ENCODE results near the gene E4F1. TPM values are rescaled to one million over a fixed set of nuclear protein-coding genes. Genes with fewer than 3 reads are reported as not detected.

The E4F1 gene
- total and polyA plus RNA-seq, 2 experiments from 2014 or later, result 13.5 to 32.7 TPM

DNA sequence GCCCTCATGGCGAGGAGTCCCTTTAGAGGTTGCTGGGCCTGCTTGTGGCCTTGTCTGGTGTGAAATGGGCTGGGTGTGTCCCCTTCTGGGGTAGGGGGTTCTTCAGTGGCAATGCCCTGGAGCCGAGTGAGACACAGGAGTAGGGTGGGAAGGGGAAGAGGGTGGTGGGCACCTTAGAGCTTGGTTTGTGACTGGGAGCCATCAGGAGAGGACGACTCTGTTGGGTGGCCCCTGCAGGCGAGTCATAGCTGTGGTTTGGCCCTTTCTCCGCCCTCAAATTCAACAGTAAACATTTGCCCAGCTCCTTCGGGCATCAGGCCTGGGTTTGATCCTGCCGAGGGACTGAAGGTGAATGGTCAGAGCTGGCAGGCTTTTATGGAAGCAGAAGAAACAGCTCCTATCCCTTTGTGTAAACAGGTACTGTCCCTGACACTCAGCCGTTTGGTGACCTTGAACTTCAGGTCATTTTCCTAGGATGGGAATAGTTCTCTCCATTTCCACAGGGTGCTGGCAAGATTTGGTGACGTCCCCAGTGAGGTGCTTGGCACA lies 2.9 kb downstream of the E4F1 start:
- no peak for DNase-seq
- H4K20me1 ChIP-seq (ENCODE audit: insufficient read depth), result no peaks in the 10 kb centered on the region
- peaks cover 19% of the 10 kb centered on the region for H3K4me1 ChIP-seq (ENCODE audit: insufficient read depth)
- H3K27me3 ChIP-seq (replicated peaks; ENCODE audit: insufficient read depth), result no peaks in the 10 kb centered on the region
- no peak overlapping the region for H3K4me3 ChIP-seq
- H3K36me3 ChIP-seq (ENCODE audit: low read depth), result no peaks in the 10 kb centered on the region; the same call in 1 of the 2 replicates
- TF ChIP-seq EZH2 (IDR thresholded peaks at IDR 0.05; ENCODE audit: insufficient read depth, poor library complexity, severe bottlenecking) (no peak), EZH2phosphoT487 (IDR thresholded peaks at IDR 0.05; ENCODE audit: insufficient read depth, low read depth) (no peak)
- no peak overlapping the region for H3K9ac ChIP-seq
- peaks cover 56% of the 10 kb centered on the region for H3K79me2 ChIP-seq (ENCODE audit: insufficient read depth)
- no peak overlapping the region for H3K4me2 ChIP-seq (ENCODE audit: unreplicated experiment)
- H3F3A ChIP-seq (ENCODE audit: insufficient read depth), result no peaks in the 10 kb centered on the region
- no peak overlapping the region for H2AFZ ChIP-seq
- in situ Hi-C loops (cut with MboI), result no loop called here
- 77 to 78% methylated on average over 9 of the region's 9 CpGs for WGBS, 2 experiments (ENCODE audit: low coverage in 1 of 2, low lambda C conversion rate in 2 of 2, missing lambda C conversion rate in 2 of 2)
- H3K27ac ChIP-seq, result no peak overlapping the region
- H3K9me3 ChIP-seq (ENCODE audit: low read depth), result no peaks in the 10 kb centered on the region
- no peaks in the 10 kb centered on the region for H3K9me2 ChIP-seq (ENCODE audit: insufficient read depth)

DNA sequence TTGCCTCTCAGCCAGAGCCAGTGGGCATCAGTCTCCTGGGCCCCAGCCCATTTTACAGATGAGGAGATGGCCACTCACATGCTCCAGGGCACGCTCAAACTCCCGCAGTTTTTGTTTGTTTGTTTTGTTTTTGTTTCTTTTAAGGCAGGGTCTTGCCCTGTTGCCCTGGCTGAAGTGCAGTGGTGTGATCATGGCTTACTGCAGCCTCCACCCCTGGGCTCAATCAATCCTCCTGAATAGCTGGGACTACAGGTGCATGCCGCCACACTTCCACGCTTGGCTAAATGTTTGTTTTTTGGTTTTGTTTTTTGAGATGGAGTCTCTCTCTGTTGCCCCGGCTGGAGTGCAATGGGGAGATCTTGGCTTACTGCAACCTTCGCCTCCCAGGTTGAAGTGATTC lies 3.5 kb downstream of the E4F1 start:
- WGBS, 2 experiments (ENCODE audit: low coverage in 1 of 2, low lambda C conversion rate in 2 of 2, missing lambda C conversion rate in 2 of 2), result 94 to 98% methylated on average over 6 of the region's 6 CpGs
- Histone ChIP-seq H3K9me2 (ENCODE audit: insufficient read depth) (no peaks in the 10 kb centered on the region), H4K20me1 (ENCODE audit: insufficient read depth) (no peaks in the 10 kb centered on the region), H3K79me2 (ENCODE audit: insufficient read depth) (peaks cover 56% of the 10 kb centered on the region), H3K27ac (no peak overlapping the region), H3K4me1 (ENCODE audit: insufficient read depth) (peaks cover 19% of the 10 kb centered on the region), H3K36me3 (ENCODE audit: low read depth) (no peaks in the 10 kb centered on the region; the same call in 1 of the 2 replicates), H3F3A (ENCODE audit: insufficient read depth) (no peaks in the 10 kb centered on the region), H2AFZ (no peak overlapping the region), H3K4me3 (no peak overlapping the region), H3K9ac (no peak overlapping the region), H3K9me3 (ENCODE audit: low read depth) (no peaks in the 10 kb centered on the region), H3K4me2 (ENCODE audit: unreplicated experiment) (no peak overlapping the region), H3K27me3 (replicated peaks; ENCODE audit: insufficient read depth) (no peaks in the 10 kb centered on the region)
- TF ChIP-seq EZH2phosphoT487 (IDR thresholded peaks at IDR 0.05; ENCODE audit: insufficient read depth, low read depth), result no peak
- no peak for TF ChIP-seq EZH2 (IDR thresholded peaks at IDR 0.05; ENCODE audit: insufficient read depth, poor library complexity, severe bottlenecking)
- in situ Hi-C loops (cut with MboI), result no loop called here
- no peak for DNase-seq

DNA sequence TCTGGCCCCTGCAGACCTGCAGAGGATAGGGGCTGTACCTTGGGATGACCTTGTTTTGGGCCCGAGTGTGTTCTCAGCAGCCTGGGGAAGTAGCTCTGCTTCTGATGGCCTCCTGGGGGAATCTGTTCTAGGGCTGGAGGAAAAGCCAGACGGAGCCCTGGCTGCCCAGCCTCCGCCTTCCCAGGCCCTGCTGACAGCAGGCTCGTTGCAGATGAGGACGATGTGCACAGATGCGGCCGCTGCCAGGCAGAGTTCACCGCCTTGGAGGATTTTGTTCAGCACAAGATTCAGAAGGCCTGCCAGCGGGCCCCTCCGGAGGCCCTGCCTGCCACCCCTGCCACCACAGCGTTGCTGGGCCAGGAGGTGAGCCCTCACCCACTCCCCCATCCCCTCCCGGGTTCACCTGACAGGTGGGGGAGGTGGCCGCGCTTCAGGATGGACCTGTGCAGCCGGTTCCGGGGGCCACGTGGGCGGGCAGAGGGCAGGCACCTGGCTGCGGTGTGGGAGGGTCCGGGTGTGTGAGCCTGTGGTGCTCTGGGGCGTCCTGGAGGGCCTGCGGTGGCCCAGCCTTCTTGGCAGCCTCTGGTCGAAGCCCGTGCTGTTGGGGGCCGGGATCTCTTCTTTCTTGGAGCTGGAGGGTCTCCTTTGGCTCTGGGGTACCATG lies 4.9 kb downstream of the E4F1 start:
- Histone ChIP-seq H3K9me2 (ENCODE audit: insufficient read depth) (no peaks in the 10 kb centered on the region), H3F3A (ENCODE audit: insufficient read depth) (no peaks in the 10 kb centered on the region), H3K9me3 (ENCODE audit: low read depth) (no peaks in the 10 kb centered on the region), H3K4me2 (ENCODE audit: unreplicated experiment) (no peak overlapping the region), H3K4me1 (ENCODE audit: insufficient read depth) (peaks cover 19% of the 10 kb centered on the region), H3K36me3 (ENCODE audit: low read depth) (no peaks in the 10 kb centered on the region; the same call in 1 of the 2 replicates), H3K27me3 (replicated peaks; ENCODE audit: insufficient read depth) (no peaks in the 10 kb centered on the region), H3K79me2 (ENCODE audit: insufficient read depth) (peaks cover 56% of the 10 kb centered on the region), H3K27ac (no peak overlapping the region), H3K9ac (no peak overlapping the region), H3K4me3 (no peak overlapping the region), H2AFZ (no peak overlapping the region), H4K20me1 (ENCODE audit: insufficient read depth) (no peaks in the 10 kb centered on the region)
- DNase-seq, result no peak
- in situ Hi-C loops (cut with MboI), result no loop called here
- 91 to 95% methylated on average over 21 to 25 of the region's 25 CpGs for WGBS, 2 experiments (ENCODE audit: low coverage in 1 of 2, low lambda C conversion rate in 2 of 2, missing lambda C conversion rate in 2 of 2)
- no peak for TF ChIP-seq EZH2phosphoT487 (IDR thresholded peaks at IDR 0.05; ENCODE audit: insufficient read depth, low read depth)
- no peak for TF ChIP-seq EZH2 (IDR thresholded peaks at IDR 0.05; ENCODE audit: insufficient read depth, poor library complexity, severe bottlenecking)

DNA sequence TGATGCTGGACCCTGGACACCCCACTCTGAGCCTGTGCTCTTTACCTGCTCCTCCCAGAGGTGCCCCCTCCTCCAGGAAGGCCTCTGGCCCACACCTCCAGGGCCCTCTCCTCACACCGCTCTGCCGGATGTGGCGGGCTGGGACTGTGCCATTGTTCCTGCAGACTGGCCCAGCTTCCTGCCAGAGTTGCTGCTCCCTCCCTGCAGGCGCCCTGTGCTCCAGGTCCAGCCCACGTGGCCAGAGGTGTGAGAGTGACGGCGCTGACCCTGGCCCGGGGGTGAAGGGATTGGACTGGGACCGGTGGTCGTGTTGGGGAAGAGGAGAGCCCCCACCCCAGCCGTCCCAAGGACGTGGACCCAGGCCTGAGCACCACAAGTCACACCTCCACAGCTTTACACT lies 5.7 kb downstream of the E4F1 start:
- Histone ChIP-seq H3K4me2 (ENCODE audit: unreplicated experiment) (no peak overlapping the region), H3K27ac (no peak overlapping the region), H3K9me3 (ENCODE audit: low read depth) (no peaks in the 10 kb centered on the region), H2AFZ (no peak overlapping the region), H3F3A (ENCODE audit: insufficient read depth) (no peaks in the 10 kb centered on the region), H3K9ac (no peak overlapping the region), H4K20me1 (ENCODE audit: insufficient read depth) (no peaks in the 10 kb centered on the region), H3K4me3 (no peak overlapping the region), H3K4me1 (ENCODE audit: insufficient read depth) (peaks cover 19% of the 10 kb centered on the region), H3K36me3 (ENCODE audit: low read depth) (no peaks in the 10 kb centered on the region; the same call in 1 of the 2 replicates), H3K79me2 (ENCODE audit: insufficient read depth) (peaks cover 51% of the 10 kb centered on the region), H3K27me3 (replicated peaks; ENCODE audit: insufficient read depth) (no peaks in the 10 kb centered on the region), H3K9me2 (ENCODE audit: insufficient read depth) (no peaks in the 10 kb centered on the region)
- TF ChIP-seq EZH2 (IDR thresholded peaks at IDR 0.05; ENCODE audit: insufficient read depth, poor library complexity, severe bottlenecking) (no peak), EZH2phosphoT487 (IDR thresholded peaks at IDR 0.05; ENCODE audit: insufficient read depth, low read depth) (no peak)
- DNase-seq, result no peak
- 91% methylated on average over 11 to 12 of the region's 12 CpGs for WGBS, 2 experiments (ENCODE audit: low coverage in 1 of 2, low lambda C conversion rate in 2 of 2, missing lambda C conversion rate in 2 of 2)
- in situ Hi-C loops (cut with MboI), result no loop called here
